Lung (tissue), 12 donors: ENCODE results near the gene TASP1. TPM values are rescaled to one million over a fixed set of nuclear protein-coding genes. Genes with fewer than 3 reads are reported as not detected.
"Not testable (repeated sequence)": the region's sequence is repeated elsewhere in the genome, so short reads cannot be mapped to it uniquely, and the experiment has no call there.

Experiments used
- ATAC-seq: fragments of 200-7000 bp; cut with Tn5 transposase; one replicate; pipeline ENCODE4 v1.9.1; 2020; ENCODE audit warnings: moderate number of reproducible peaks; ENCODE audit not compliant: insufficient read depth, low FRiP score
- DNase-seq, 3 donors: peaks; one replicate each; pipeline ENCODE4 v3.0.0-alpha.2; 2013 to 2017
- H3K27ac ChIP-seq, 2 donors: one replicate each; pipeline ENCODE4 v1.5.1; 2013; ENCODE audit warnings: mild to moderate bottlenecking in 2 of 2, moderate library complexity in 2 of 2, control low read depth in 1 of 2, inconsistent platforms in 1 of 2, low read depth in 1 of 2, low read length in 1 of 2
- H3K27me3 ChIP-seq, 3 donors: one replicate each; pipeline ENCODE4 v1.5.1; 2013; ENCODE audit warnings: low read length in 2 of 3; ENCODE audit not compliant: control insufficient read depth in 3 of 3, insufficient read depth in 3 of 3
- H3K36me3 ChIP-seq, 4 donors: one replicate each; pipeline ENCODE4 v1.5.1; 2013; ENCODE audit warnings: low read length in 4 of 4, mild to moderate bottlenecking in 1 of 4, moderate library complexity in 1 of 4; ENCODE audit not compliant: control insufficient read depth in 4 of 4, insufficient read depth in 4 of 4
- H3K4me1 ChIP-seq, 5 donors: one replicate each; pipeline ENCODE4 v1.5.1; 2013; ENCODE audit warnings: low read length in 5 of 5, mild to moderate bottlenecking in 2 of 5, moderate library complexity in 1 of 5; ENCODE audit not compliant: control insufficient read depth in 5 of 5, insufficient read depth in 5 of 5
- H3K4me3 ChIP-seq: one replicate; pipeline ENCODE4 v1.5.1; 2013; ENCODE audit warnings: mild to moderate bottlenecking, control low read depth, moderate library complexity
- H3K9ac ChIP-seq, 2 donors: one replicate each; pipeline ENCODE4 v1.5.1; 2013; ENCODE audit warnings: low read length in 2 of 2, control low read depth in 1 of 2; ENCODE audit not compliant: insufficient read depth in 1 of 2
- H3K9me3 ChIP-seq, 4 donors: one replicate each; pipeline ENCODE4 v1.5.1; 2013; ENCODE audit warnings: low read length in 3 of 4, mild to moderate bottlenecking in 1 of 4, moderate library complexity in 1 of 4; ENCODE audit not compliant: control insufficient read depth in 4 of 4, insufficient read depth in 3 of 4
- WGBS, 2 donors: extraction: QIAGEN DNeasy Blood & Tissue Kit; methylation state at CpG; one replicate each; pipeline ENCODE4 v1.1.7; 2013; 5-methylcytosine and 5-hydroxymethylcytosine counted together
- polyA plus RNA-seq, 2 donors: library from polyadenylated mRNA; stranded (reverse); fragments of 200-250 nt; gene quantifications; one replicate each; pipeline ENCODE4 v1.2.1, GENCODE V29; 2013
- total RNA-seq, 2 donors: library from RNA; depleted of rRNA in 1 of 2; stranded (reverse); fragments of >200 nt in 1 of 2; gene quantifications; one replicate each; pipeline ENCODE4 v1.2.1, GENCODE V29; 2014 to 2021
- TF ChIP-seq, protein P1 (sequence below): IDR thresholded peaks from 2 replicates; pipeline ENCODE4 v1.5.1; 2012; ENCODE audit warnings: mild to moderate bottlenecking; ENCODE audit errors: control extremely low read depth, extremely low read depth
- donor health status: control.
- donor health status: control.
- donor health status: Bipolar disorder and iron deficiency.
- donor health status: healthy.
- donor health status: DM: yes; HTN: yes; CAD: no.

Gene TASP1
- total and polyA plus RNA-seq, 4 donors, result 5.0 to 26.5 (median 11.5) TPM

DNA sequence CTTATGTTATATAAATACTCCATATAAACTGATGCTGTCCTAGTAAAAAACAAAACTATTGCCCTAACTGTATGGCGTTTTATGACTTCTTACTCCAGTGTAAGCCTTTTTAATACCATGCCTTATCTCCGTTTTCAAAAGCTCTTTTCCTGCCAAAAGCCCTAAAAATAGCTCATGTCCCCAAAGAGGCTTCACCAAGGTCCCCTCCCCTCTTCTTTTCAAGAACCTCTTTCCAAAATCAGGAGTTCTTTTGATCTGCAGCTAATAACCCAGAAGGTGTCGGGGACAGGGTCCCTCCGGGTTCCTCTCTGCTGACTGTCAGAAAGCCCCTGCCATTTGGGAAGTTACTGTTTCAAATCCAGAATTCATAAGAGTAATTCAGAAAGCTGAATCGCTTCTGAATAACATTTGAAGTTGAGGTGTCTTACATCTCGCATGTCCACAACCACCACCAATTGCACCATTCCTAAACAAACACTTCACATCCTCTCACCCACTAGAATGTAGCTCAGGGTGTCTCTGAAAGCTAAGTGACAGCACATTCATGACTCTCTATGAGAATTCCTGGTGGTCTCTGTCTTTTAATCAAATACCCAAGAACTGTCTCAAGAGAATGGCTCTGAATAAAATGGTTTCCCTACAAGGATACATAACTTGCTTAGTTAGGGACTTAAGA is 13.3 kb downstream of the TASP1 start:
- 58 to 72% methylated on average over 6 of the region's 6 CpGs for WGBS, 2 donors
- Histone ChIP-seq H3K27me3 (no peaks in the 10 kb centered on the region), H3K9ac (no peak overlapping the region), H3K36me3 (peaks cover 4 to 16% (median 11%) of the 10 kb centered on the region in 4 donors), H3K4me3 (no peak overlapping the region), H3K27ac (peak overlapping the region in 1 of 2 donors; percentile 45), H3K9me3 (no peaks in the 10 kb centered on the region), H3K4me1 (peaks cover 0 to 11% (median 0%) of the 10 kb centered on the region in 5 donors)
- no peak for ATAC-seq
- peak; percentile 28 to 67 (median 52) for DNase-seq
- TF ChIP-seq, protein P1, sequence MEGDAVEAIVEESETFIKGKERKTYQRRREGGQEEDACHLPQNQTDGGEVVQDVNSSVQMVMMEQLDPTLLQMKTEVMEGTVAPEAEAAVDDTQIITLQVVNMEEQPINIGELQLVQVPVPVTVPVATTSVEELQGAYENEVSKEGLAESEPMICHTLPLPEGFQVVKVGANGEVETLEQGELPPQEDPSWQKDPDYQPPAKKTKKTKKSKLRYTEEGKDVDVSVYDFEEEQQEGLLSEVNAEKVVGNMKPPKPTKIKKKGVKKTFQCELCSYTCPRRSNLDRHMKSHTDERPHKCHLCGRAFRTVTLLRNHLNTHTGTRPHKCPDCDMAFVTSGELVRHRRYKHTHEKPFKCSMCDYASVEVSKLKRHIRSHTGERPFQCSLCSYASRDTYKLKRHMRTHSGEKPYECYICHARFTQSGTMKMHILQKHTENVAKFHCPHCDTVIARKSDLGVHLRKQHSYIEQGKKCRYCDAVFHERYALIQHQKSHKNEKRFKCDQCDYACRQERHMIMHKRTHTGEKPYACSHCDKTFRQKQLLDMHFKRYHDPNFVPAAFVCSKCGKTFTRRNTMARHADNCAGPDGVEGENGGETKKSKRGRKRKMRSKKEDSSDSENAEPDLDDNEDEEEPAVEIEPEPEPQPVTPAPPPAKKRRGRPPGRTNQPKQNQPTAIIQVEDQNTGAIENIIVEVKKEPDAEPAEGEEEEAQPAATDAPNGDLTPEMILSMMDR, result no peak

DNA sequence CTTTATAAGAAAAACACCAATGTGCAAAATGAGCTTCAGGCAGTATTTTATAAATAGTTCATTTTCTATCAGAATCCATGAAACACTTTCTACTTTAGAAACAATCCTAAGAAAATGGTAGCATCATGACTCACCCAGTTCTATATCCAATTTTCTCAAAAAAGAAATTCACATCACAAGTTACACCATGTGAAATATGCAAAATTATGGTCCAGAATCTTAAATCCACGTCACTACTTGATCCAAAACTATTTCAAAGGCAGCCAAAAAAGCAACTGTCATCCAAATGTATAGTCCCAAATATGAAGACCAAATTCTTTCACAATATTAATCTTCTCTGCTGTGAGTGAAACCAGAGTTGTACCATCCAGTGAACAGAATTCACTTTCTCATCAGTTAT is 19.3 kb downstream of the TASP1 start:
- not testable (repeated sequence) for H3K4me1 ChIP-seq, H3K27me3 ChIP-seq, H3K9ac ChIP-seq, ATAC-seq, H3K9me3 ChIP-seq, H3K27ac ChIP-seq, H3K36me3 ChIP-seq, H3K4me3 ChIP-seq
- peak in 2 of 3 donors; percentile 51 to 57 for DNase-seq
- WGBS, 2 donors, result 83 to 89% methylated on average over 1 of the region's 1 CpG

DNA sequence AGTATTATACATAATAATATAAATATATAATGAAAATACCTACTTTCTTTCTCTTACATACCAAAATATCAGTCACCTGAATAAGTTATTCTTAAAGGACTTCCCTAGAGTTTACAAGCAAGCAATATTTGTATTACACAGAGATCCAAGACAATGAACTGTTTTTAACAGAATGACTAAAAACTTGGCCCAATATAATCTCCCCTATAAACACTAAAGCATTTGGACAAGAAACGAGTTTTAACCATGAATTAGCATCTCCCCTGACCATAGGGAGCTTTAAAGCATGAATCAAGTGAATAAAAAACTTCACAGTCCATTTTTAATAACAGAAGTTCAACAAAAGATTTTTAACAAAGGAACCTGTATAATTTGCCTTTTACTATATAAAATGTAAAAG is 20.3 kb downstream of the TASP1 start:
- not testable (repeated sequence) for H3K27me3 ChIP-seq, H3K9ac ChIP-seq, H3K4me1 ChIP-seq, H3K9me3 ChIP-seq, ATAC-seq, H3K4me3 ChIP-seq, H3K36me3 ChIP-seq, H3K27ac ChIP-seq
- peak in 1 of 3 donors; percentile 22 for DNase-seq
- WGBS, 2 donors, result 74 to 82% methylated on average over 1 of the region's 1 CpG

DNA sequence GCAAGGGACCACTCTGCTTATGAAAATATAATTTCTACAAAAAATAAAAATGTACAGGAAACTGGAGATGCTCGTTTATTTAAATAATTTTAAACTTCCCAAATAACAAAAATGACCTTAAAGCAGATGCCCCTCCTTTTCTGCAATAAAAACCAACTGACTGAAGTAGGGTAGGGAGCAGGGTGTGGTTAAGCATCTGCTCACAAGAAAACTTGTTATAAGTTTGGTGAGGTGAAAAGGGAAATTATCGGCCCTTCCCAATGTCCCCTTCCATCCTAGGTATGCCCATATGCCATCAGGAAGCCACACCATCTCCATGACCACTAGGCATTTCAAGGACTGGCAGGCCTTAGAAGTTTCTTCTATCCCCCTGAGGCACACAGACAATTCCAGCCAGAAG is 21.1 kb downstream of the TASP1 start:
- H3K27ac ChIP-seq, DNase-seq, H3K27me3 ChIP-seq, H3K4me3 ChIP-seq, H3K4me1 ChIP-seq, H3K9me3 ChIP-seq, H3K9ac ChIP-seq, H3K36me3 ChIP-seq, ATAC-seq: not testable (repeated sequence)
- WGBS, 2 donors, result 83 to 90% methylated on average over 2 of the region's 2 CpGs

DNA sequence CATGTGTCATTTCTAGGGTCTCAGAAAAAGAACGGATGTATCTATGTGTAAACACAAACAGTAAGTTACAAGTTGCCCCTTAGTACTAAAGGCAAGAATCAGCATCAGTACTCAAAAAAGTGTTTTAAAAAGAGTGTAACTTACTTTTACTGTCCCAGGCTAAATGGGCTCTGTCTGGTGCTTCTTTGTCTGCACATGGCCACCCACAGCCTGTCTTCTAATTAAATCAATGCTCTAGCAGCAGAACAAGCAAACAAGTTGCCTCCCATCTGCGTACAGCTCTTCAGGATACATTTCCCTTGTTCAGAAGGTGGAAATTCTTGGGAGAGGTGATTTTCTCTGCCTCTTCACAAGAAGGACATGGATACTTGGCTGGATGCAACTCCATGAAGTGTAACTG is 22.0 kb downstream of the TASP1 start:
- H3K9me3 ChIP-seq, DNase-seq, H3K27ac ChIP-seq, H3K4me3 ChIP-seq, H3K4me1 ChIP-seq, H3K27me3 ChIP-seq, ATAC-seq, H3K9ac ChIP-seq, H3K36me3 ChIP-seq: not testable (repeated sequence)
- 91 to 95% methylated on average over 2 of the region's 2 CpGs for WGBS, 2 donors
